IgD-negative memory B cell (primary cell): ENCODE measurements around the gene ADARB1. TPM values are rescaled to one million over a fixed set of nuclear protein-coding genes. Genes with fewer than 3 reads are reported as not detected.
"Not testable (repeated sequence)": the region's sequence is repeated elsewhere in the genome, so short reads cannot be mapped to it uniquely, and the experiment has no call there.

Source experiments
- H3K27ac Mint-ChIP-seq, 3 donors: one replicate each; pipeline ENCODE4 v1.8.0; 2020 to 2022; ENCODE audit warnings: mild to moderate bottlenecking in 3 of 3, mixed read lengths in 3 of 3, moderate library complexity in 1 of 3
- H3K27me3 Mint-ChIP-seq: one replicate; pipeline ENCODE4 v1.8.0; 2021; ENCODE audit warnings: mixed read lengths
- H3K36me3 Mint-ChIP-seq: one replicate; pipeline ENCODE4 v1.8.0; 2020; ENCODE audit warnings: mild to moderate bottlenecking, mixed read lengths
- H3K4me1 Mint-ChIP-seq, 3 donors: one replicate each; pipeline ENCODE4 v1.8.0; 2020 to 2022; ENCODE audit warnings: mixed read lengths in 3 of 3, mild to moderate bottlenecking in 1 of 3
- H3K4me3 Mint-ChIP-seq, 4 donors: one replicate each; pipeline ENCODE4 v1.8.0; 2020 to 2022; ENCODE audit warnings: mild to moderate bottlenecking in 4 of 4, mixed read lengths in 4 of 4, moderate library complexity in 3 of 4
- H3K9me3 Mint-ChIP-seq, 3 donors: one replicate each; pipeline ENCODE4 v1.8.0; 2020 to 2021; ENCODE audit warnings: mixed read lengths in 3 of 3, mild to moderate bottlenecking in 1 of 3
- polyA plus RNA-seq: library from polyadenylated mRNA; unstranded; fragments of 300-500 nt; fragmentation: Illumina TruSeq; gene quantifications from one replicate; pipeline ENCODE4 v1.2.3, GENCODE V29; 2021

Gene ADARB1
- polyA plus RNA-seq, 1 donor from 2014 or later: 4.5 TPM

GRCh38 chr21:45128613-45129188 is 54.3 kb downstream of the ADARB1 start:
- Mint-ChIP-seq H3K27ac (no peak overlapping the region), H3K27me3 (peaks cover 2% of the 10 kb centered on the region), H3K9me3 (no peaks in the 10 kb centered on the region), H3K4me3 (peak overlapping the region in 1 of 4 donors; percentile 56), H3K36me3 (no peaks in the 10 kb centered on the region), H3K4me1 (peaks cover 41 to 50% (median 47%) of the 10 kb centered on the region in 3 donors)

- peaks cover 38 to 45% (median 42%) of the 10 kb centered on the region in 3 donors for H3K4me1 Mint-ChIP-seq
- H3K36me3 Mint-ChIP-seq: no peaks in the 10 kb centered on the region
- no peak overlapping the region for H3K27ac Mint-ChIP-seq
- H3K27me3 Mint-ChIP-seq: peaks cover 2% of the 10 kb centered on the region
- H3K4me3 Mint-ChIP-seq: peak overlapping the region in 1 of 4 donors; percentile 51
- no peaks in the 10 kb centered on the region for H3K9me3 Mint-ChIP-seq
Observed at GRCh38 chr21:45129189-45129923, 55.0 kb downstream of the ADARB1 start.

GRCh38 chr21:45130324-45130774 is 56.0 kb downstream of the ADARB1 start:
- peaks cover 2% of the 10 kb centered on the region for H3K27me3 Mint-ChIP-seq
- H3K4me3 Mint-ChIP-seq: peak overlapping the region in 2 of 4 donors; percentile 24 to 51
- peaks cover 30 to 39% (median 35%) of the 10 kb centered on the region in 3 donors for H3K4me1 Mint-ChIP-seq
- H3K9me3 Mint-ChIP-seq: no peaks in the 10 kb centered on the region
- H3K36me3 Mint-ChIP-seq: peaks cover under 1% of the 10 kb centered on the region
- no peak overlapping the region for H3K27ac Mint-ChIP-seq

- H3K27ac Mint-ChIP-seq: no peak overlapping the region
- H3K36me3 Mint-ChIP-seq: peaks cover 2% of the 10 kb centered on the region
- H3K9me3 Mint-ChIP-seq: no peaks in the 10 kb centered on the region
- H3K4me1 Mint-ChIP-seq: peaks cover 18 to 26% (median 24%) of the 10 kb centered on the region in 3 donors
- peaks cover 2% of the 10 kb centered on the region for H3K27me3 Mint-ChIP-seq
- no peak overlapping the region for H3K4me3 Mint-ChIP-seq
Observed at GRCh38 chr21:45131537-45131999, 57.2 kb downstream of the ADARB1 start.

GRCh38 chr21:45132841-45133573 is 58.6 kb downstream of the ADARB1 start:
- peak overlapping the region in 2 of 3 donors; percentile 78 to 86 for H3K27ac Mint-ChIP-seq
- no peak overlapping the region for H3K4me3 Mint-ChIP-seq
- H3K27me3 Mint-ChIP-seq: peaks cover 2% of the 10 kb centered on the region
- H3K36me3 Mint-ChIP-seq: peaks cover 2% of the 10 kb centered on the region
- H3K4me1 Mint-ChIP-seq: peaks cover 14 to 19% (median 18%) of the 10 kb centered on the region in 3 donors
- H3K9me3 Mint-ChIP-seq: no peaks in the 10 kb centered on the region

- H3K9me3 Mint-ChIP-seq, H3K27ac Mint-ChIP-seq, H3K4me3 Mint-ChIP-seq, H3K27me3 Mint-ChIP-seq, H3K36me3 Mint-ChIP-seq: not testable (repeated sequence)
- peaks cover 9 to 17% (median 12%) of the 10 kb centered on the region in 3 donors for H3K4me1 Mint-ChIP-seq
Observed at GRCh38 chr21:45133574-45134278, 59.3 kb downstream of the ADARB1 start.

- Mint-ChIP-seq H3K4me1 (peaks cover 7 to 17% (median 8%) of the 10 kb centered on the region in 3 donors), H3K4me3 (no peak overlapping the region), H3K9me3 (no peaks in the 10 kb centered on the region), H3K27me3 (peaks cover 2% of the 10 kb centered on the region), H3K27ac (no peak overlapping the region), H3K36me3 (peaks cover 2% of the 10 kb centered on the region)
Observed at GRCh38 chr21:45134279-45135076, 60.1 kb downstream of the ADARB1 start.

- no peak overlapping the region for H3K4me3 Mint-ChIP-seq
- no peak overlapping the region for H3K27ac Mint-ChIP-seq
- H3K27me3 Mint-ChIP-seq: peaks cover 2% of the 10 kb centered on the region
- H3K36me3 Mint-ChIP-seq: peaks cover 2% of the 10 kb centered on the region
- no peaks in the 10 kb centered on the region for H3K9me3 Mint-ChIP-seq
- peaks cover 3 to 17% (median 7%) of the 10 kb centered on the region in 3 donors for H3K4me1 Mint-ChIP-seq
Observed at GRCh38 chr21:45135122-45135521, 60.7 kb downstream of the ADARB1 start.

- peaks cover 2% of the 10 kb centered on the region for H3K27me3 Mint-ChIP-seq
- H3K27ac Mint-ChIP-seq: no peak overlapping the region
- H3K4me1 Mint-ChIP-seq: peaks cover 5 to 17% (median 6%) of the 10 kb centered on the region in 3 donors
- H3K9me3 Mint-ChIP-seq: no peaks in the 10 kb centered on the region
- peaks cover 2% of the 10 kb centered on the region for H3K36me3 Mint-ChIP-seq
- H3K4me3 Mint-ChIP-seq: no peak overlapping the region
Observed at GRCh38 chr21:45135868-45136267, 61.5 kb downstream of the ADARB1 start.

- H3K4me1 Mint-ChIP-seq: peaks cover 5 to 17% (median 6%) of the 10 kb centered on the region in 3 donors
- no peaks in the 10 kb centered on the region for H3K9me3 Mint-ChIP-seq
- peaks cover 2% of the 10 kb centered on the region for H3K36me3 Mint-ChIP-seq
- H3K27ac Mint-ChIP-seq: no peak overlapping the region
- H3K27me3 Mint-ChIP-seq: peaks cover 2% of the 10 kb centered on the region
- H3K4me3 Mint-ChIP-seq: no peak overlapping the region
Observed at GRCh38 chr21:45136500-45136899, 62.1 kb downstream of the ADARB1 start.

GRCh38 chr21:45136927-45137611 is 62.7 kb downstream of the ADARB1 start:
- Mint-ChIP-seq H3K9me3 (no peaks in the 10 kb centered on the region), H3K27me3 (peaks cover 2% of the 10 kb centered on the region), H3K36me3 (peaks cover 2% of the 10 kb centered on the region), H3K27ac (no peak overlapping the region), H3K4me3 (no peak overlapping the region), H3K4me1 (peaks cover 5 to 17% (median 6%) of the 10 kb centered on the region in 3 donors)

GRCh38 chr21:45137612-45137937 is 63.2 kb downstream of the ADARB1 start:
- H3K4me1 Mint-ChIP-seq: peaks cover 5 to 15% (median 6%) of the 10 kb centered on the region in 3 donors
- no peak overlapping the region for H3K27ac Mint-ChIP-seq

GRCh38 chr21:45138199-45139002 is 64.0 kb downstream of the ADARB1 start:
- H3K27ac Mint-ChIP-seq: no peak overlapping the region
- no peak overlapping the region for H3K4me3 Mint-ChIP-seq
- H3K9me3 Mint-ChIP-seq: no peaks in the 10 kb centered on the region
- H3K36me3 Mint-ChIP-seq: peaks cover 2% of the 10 kb centered on the region
- peaks cover 6 to 9% (median 6%) of the 10 kb centered on the region in 3 donors for H3K4me1 Mint-ChIP-seq
- peaks cover under 1% of the 10 kb centered on the region for H3K27me3 Mint-ChIP-seq

More at GRCh38 chr21:45137612-45137937, 63.2 kb downstream of the ADARB1 start:
- H3K9me3 Mint-ChIP-seq: no peaks in the 10 kb centered on the region
- H3K4me3 Mint-ChIP-seq: no peak overlapping the region
- peaks cover 2% of the 10 kb centered on the region for H3K36me3 Mint-ChIP-seq
- peaks cover 2% of the 10 kb centered on the region for H3K27me3 Mint-ChIP-seq
